Measurements from ENCODE around the gene CNGA4. TPM values are rescaled to one million over a fixed set of nuclear protein-coding genes. Genes with fewer than 3 reads are reported as not detected.

The CNGA4 gene
- total RNA-seq, 1 donor from 2014 or later = not detected

DNA sequence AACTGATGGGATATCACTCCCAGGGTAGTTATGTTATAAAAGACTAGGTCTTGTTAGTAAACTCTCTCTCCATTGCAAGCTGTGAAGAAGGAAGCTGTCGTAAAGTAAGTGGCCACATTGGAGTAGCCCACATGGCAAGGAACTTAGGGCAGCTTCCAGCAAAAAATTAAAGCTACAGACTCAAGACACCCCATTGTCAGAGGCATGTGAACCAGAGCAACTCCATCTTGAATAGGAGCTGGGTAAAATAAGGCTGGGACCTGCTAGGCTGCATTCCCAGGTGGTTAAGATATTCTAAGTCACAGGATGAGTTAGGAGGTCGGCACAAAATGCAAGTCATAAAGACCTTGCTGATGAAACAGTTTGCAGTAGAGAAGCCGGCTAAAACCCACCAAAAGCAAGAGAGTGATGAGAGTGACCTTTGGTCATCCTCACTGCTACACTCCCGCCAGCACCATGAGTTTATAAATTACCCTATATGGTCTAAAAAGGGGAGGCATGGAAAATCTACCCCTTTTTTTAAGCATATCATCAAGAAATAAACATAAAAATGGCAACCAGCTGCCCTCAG is 44.6 kb downstream of the CNGA4 start:
- ATAC-seq = no peak
- Histone ChIP-seq H3K9me3 (no peaks in the 10 kb centered on the region), H3K4me3 (no peak overlapping the region), H3K4me1 (no peaks in the 10 kb centered on the region), H3K27ac (no peak overlapping the region), H3K27me3 (no peaks in the 10 kb centered on the region), H3K36me3 (no peaks in the 10 kb centered on the region)
- intact Hi-C loops (cut with DNase I) = no loop called here
- no peak for DNase-seq
- TF ChIP-seq, protein P1, sequence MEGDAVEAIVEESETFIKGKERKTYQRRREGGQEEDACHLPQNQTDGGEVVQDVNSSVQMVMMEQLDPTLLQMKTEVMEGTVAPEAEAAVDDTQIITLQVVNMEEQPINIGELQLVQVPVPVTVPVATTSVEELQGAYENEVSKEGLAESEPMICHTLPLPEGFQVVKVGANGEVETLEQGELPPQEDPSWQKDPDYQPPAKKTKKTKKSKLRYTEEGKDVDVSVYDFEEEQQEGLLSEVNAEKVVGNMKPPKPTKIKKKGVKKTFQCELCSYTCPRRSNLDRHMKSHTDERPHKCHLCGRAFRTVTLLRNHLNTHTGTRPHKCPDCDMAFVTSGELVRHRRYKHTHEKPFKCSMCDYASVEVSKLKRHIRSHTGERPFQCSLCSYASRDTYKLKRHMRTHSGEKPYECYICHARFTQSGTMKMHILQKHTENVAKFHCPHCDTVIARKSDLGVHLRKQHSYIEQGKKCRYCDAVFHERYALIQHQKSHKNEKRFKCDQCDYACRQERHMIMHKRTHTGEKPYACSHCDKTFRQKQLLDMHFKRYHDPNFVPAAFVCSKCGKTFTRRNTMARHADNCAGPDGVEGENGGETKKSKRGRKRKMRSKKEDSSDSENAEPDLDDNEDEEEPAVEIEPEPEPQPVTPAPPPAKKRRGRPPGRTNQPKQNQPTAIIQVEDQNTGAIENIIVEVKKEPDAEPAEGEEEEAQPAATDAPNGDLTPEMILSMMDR (IDR thresholded peaks at IDR 0.05) = no peak

DNA sequence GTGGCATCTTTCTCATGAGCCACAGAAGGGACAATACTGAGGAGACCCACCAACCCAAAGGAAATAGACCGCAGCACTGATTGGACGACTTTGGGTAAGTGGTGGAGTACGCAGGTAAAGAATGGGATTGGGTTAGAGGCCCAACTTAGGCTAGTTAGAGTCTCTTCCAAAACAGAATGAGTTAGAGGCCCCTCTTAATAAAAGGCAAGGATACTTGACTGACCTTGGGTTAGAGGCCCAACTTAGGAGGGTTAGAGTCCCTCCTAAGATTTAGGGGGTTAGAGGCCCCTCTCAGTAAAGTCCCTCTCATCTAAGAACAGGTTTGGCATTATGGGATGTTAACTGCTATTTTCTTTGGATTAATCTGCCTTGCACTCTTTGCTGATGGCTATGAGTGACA is 45.4 kb downstream of the CNGA4 start:
- Histone ChIP-seq H3K27me3 (no peaks in the 10 kb centered on the region), H3K4me3 (no peak overlapping the region), H3K36me3 (no peaks in the 10 kb centered on the region), H3K27ac (no peak overlapping the region), H3K4me1 (no peaks in the 10 kb centered on the region), H3K9me3 (no peaks in the 10 kb centered on the region)
- intact Hi-C loops (cut with DNase I) = no loop called here
- no peak for DNase-seq
- no peak for ATAC-seq
- TF ChIP-seq, protein P1 (IDR thresholded peaks at IDR 0.05) = no peak

DNA sequence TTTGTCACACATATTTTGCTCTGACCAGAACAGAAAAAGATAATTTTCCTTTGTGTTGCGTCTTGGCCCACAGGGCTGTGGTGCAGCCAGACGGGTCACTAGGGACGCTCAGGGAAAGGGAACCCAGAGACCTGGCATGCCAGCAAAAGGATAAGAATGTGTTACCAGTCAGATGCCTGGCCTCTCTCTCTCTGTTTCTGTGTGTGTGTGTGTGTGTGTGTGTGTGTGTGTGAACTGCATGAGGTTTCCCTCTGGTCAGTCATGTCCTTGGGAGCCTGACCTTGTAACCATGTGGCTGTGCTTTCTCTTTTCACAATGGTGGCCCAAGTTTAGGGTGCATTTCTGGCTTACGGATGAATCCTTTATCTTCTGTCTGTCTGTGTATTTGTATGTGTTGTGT is 46.1 kb downstream of the CNGA4 start:
- H3K27ac ChIP-seq = no peak overlapping the region
- intact Hi-C loops (cut with DNase I) = no loop called here
- H3K4me3 ChIP-seq = no peak overlapping the region
- no peaks in the 10 kb centered on the region for H3K27me3 ChIP-seq
- DNase-seq = no peak
- H3K4me1 ChIP-seq = no peaks in the 10 kb centered on the region
- H3K9me3 ChIP-seq = no peaks in the 10 kb centered on the region
- TF ChIP-seq, protein P1 (IDR thresholded peaks at IDR 0.05) = no peak
- no peak for ATAC-seq
- H3K36me3 ChIP-seq = no peaks in the 10 kb centered on the region

Other genes starting within 250 kb of the CNGA4 start
- not detected for gene OR56A4, start 232.1 kb upstream of the CNGA4 start, total RNA-seq
- not detected for gene OR56A1, start 208.3 kb upstream of the CNGA4 start, total RNA-seq
- gene OR56B4, start 131.4 kb upstream of the CNGA4 start, total RNA-seq = not detected
- not detected for gene OR52B2, start 68.8 kb upstream of the CNGA4 start, total RNA-seq
- gene OR52W1, start 39.9 kb upstream of the CNGA4 start, total RNA-seq = not detected
- not detected for gene C11orf42, start 33.5 kb upstream of the CNGA4 start, total RNA-seq
- gene FHIP1B, start 4.5 kb upstream of the CNGA4 start, total RNA-seq = 40.6 TPM
- not detected for gene CCKBR, start 20.7 kb downstream of the CNGA4 start, total RNA-seq
- gene CAVIN3, start 81.4 kb downstream of the CNGA4 start, total RNA-seq = 48.8 TPM
- gene SMPD1, start 151.4 kb downstream of the CNGA4 start, total RNA-seq = 51.9 TPM
- 40.9 TPM for gene APBB1, start 180.0 kb downstream of the CNGA4 start, total RNA-seq
- gene HPX, start 201.9 kb downstream of the CNGA4 start, total RNA-seq = 1.4 TPM
- gene TRIM3, start 234.9 kb downstream of the CNGA4 start, total RNA-seq = 22.0 TPM
- gene ARFIP2, start 242.2 kb downstream of the CNGA4 start, total RNA-seq = 36.4 TPM
- gene TIMM10B, start 242.4 kb downstream of the CNGA4 start, total RNA-seq = 45.0 TPM